Breast epithelium (tissue), 3 donors: ENCODE data around the gene INTS1.

Source experiments
- POLR2A ChIP-seq: fragments of 450-650 bp; IDR thresholded peaks from one replicate; pipeline ENCODE4 v1.6.1; 2016; ENCODE audit warnings: antibody characterized with exemption, mild to moderate bottlenecking, moderate library complexity
- TF ChIP-seq, protein P1 (sequence below), 3 donors: fragments of 450-650 bp; IDR thresholded peaks; one replicate each; pipeline ENCODE4 v1.5.1; 2016 to 2017; ENCODE audit warnings: antibody characterized with exemption in 3 of 3, mild to moderate bottlenecking in 3 of 3, moderate library complexity in 3 of 3

DNA sequence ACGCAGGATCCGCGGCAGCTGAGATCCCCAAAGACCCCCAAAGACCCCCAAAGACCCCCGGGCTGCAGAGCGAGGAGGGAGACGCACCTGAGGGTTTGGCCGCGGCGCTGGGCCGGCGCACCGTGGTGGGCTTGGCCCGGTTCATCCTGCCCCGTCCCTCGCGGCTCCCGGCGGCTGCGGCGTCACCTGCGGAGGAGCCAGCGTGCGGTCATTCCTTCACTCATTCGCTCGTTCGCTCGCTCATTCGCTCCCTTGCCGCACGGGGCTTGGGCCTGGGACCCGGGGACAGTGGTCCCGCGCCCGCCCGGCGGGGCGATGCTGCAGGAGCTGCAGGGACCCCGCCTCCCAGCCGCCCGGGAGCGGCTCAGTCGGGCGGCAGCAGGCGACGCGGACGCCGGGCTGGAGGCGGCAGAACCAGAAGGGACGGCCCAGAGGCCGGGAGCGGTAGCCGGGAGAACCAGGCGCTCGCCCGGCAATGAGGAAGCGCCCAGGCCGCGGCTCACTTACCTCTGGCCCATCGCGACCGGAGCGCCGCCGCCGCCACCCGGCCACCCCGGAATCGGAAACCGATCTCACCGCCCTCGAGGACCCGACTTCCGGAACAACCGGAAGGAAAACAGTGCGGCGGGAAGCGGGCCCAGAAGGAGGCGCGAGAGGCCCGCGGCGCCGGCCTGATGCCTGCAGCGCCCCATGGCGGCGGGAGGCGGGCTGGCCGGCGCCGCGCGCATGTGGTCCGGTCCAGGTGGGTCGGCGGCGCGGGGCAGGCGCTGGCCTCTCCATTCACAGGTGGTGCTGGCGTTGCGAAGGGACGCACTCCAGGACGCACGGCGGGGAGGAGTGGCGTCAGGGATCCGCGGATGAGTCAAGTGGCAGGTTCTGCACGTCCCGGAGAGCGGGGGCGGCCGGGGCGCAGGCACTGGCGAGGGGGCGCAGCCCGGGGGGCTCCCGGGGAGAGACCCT is at the start of gene INTS1:
- TF ChIP-seq, protein P1, sequence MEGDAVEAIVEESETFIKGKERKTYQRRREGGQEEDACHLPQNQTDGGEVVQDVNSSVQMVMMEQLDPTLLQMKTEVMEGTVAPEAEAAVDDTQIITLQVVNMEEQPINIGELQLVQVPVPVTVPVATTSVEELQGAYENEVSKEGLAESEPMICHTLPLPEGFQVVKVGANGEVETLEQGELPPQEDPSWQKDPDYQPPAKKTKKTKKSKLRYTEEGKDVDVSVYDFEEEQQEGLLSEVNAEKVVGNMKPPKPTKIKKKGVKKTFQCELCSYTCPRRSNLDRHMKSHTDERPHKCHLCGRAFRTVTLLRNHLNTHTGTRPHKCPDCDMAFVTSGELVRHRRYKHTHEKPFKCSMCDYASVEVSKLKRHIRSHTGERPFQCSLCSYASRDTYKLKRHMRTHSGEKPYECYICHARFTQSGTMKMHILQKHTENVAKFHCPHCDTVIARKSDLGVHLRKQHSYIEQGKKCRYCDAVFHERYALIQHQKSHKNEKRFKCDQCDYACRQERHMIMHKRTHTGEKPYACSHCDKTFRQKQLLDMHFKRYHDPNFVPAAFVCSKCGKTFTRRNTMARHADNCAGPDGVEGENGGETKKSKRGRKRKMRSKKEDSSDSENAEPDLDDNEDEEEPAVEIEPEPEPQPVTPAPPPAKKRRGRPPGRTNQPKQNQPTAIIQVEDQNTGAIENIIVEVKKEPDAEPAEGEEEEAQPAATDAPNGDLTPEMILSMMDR (IDR thresholded peaks at IDR 0.05) = peak; percentile 49 to 94 (median 58)
- TF ChIP-seq POLR2A = no peak
